Right atrium auricular region (tissue), 2 donors: ENCODE measurements around the gene JADE1. TPM values are rescaled to one million over a fixed set of nuclear protein-coding genes. Genes with fewer than 3 reads are reported as not detected.
A peak's percentile ranks its signal among the peaks of the same experiment; 100 is the strongest.

Experiments
- DNase-seq: peaks from one replicate; pipeline ENCODE4 v3.0.0-alpha.2; 2019; ENCODE audit warnings: low spot score
- H3K27ac ChIP-seq, 2 donors: fragments of 200-600 bp; sonication (generic); 1 replicate in 1 of 2; 2 replicates in 1 of 2; pipeline ENCODE4 v1.5.1; 2016 to 2019
- H3K27me3 ChIP-seq, 2 donors: fragments of 200-600 bp; sonication (generic); one replicate each; pipeline versions ENCODE4 v1.5.1 to v1.6.0; 2017 to 2019
- H3K36me3 ChIP-seq: fragments of 200-600 bp; sonication (generic); one replicate; pipeline ENCODE4 v1.5.1; 2016
- H3K4me1 ChIP-seq, 2 donors: fragments of 200-600 bp; sonication (generic); one replicate each; pipeline versions ENCODE4 v1.5.1 to v1.6.0; 2017 to 2019
- H3K4me3 ChIP-seq, 2 donors: fragments of 200-600 bp; sonication (generic); 1 replicate in 1 of 2; 2 replicates in 1 of 2; pipeline ENCODE4 v1.5.1; 2017 to 2019; ENCODE audit warnings: mild to moderate bottlenecking in 1 of 2, moderate library complexity in 1 of 2
- H3K9me3 ChIP-seq, 2 donors: fragments of 200-600 bp; sonication (generic); one replicate each; pipeline ENCODE4 v1.5.1; 2019
- CTCF ChIP-seq, 2 donors: fragments of 200-600 bp; sonication (generic); IDR thresholded peaks; one replicate each; pipeline ENCODE4 v1.5.1; 2019; ENCODE audit warnings: antibody characterized with exemption in 2 of 2
- total RNA-seq, 2 donors: library from RNA; depleted of rRNA; stranded (reverse); fragments of >200 nt; gene quantifications; one replicate each; pipeline ENCODE4 v1.1.0, GENCODE V29; 2016

Gene JADE1
- 10 to 100 TPM; 15.4 to 34.5 TPM for total RNA-seq

DNA sequence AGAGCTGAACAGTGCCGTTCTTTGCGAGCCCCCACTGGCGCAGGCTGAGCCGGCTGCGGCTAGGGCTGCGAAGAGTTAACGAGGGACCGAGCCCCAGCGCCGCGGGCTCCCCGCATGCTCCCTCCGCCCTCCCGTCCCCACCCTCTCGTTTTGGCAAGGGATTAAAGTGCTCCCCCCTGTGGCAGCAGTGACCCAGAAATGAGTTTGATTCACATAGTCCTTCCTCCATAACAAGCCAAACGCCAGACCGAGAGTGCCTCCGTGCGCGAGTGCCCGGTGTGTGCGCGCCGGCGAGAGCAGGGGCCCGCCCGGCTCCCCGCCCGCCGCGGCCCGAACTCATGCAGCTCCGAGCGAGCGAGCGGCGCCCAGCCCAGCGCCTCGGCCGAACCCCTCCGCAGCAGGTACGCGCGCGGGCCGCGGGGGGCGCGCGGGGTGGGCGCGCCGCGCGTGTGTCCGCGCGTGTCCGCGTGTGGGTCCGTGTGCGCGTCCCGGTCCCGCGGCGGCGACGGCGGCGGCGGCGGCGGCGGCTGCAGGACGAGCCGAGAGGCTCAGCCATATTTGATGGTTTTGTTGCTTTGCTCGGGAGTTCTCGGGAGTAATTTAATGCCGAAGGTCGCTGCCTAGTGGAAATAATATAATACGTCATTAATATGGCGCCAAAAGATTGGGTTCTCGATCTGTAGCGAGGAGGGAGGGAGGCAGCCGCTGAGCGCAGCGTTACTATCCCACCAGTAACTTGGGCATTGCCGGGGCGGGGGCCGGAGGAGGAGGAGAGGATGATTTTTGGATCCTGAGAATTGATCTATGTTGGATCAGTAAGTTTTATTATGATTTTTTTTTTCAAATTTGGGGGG, at the start of gene JADE1:
Gene JADE1, plus strand, starts transcription at position 224 of the 854 bp plus-strand sequence. CDS start 22,059 bp downstream, outside the sequence.
- Histone ChIP-seq H3K4me1 (peaks cover 0 to 14% of the 10 kb centered on the region in 2 donors), H3K36me3 (no peaks in the 10 kb centered on the region), H3K27me3 (no peaks in the 10 kb centered on the region), H3K27ac (peak within 1 kb of the TSS; percentile 97 to 99), H3K4me3 (peak within 1 kb of the TSS; percentile 87 to 94), H3K9me3 (no peaks in the 10 kb centered on the region)
- DNase-seq: peak; percentile 95
- TF ChIP-seq CTCF (IDR thresholded peaks at IDR 0.05): peak; percentile 46 to 74

DNA sequence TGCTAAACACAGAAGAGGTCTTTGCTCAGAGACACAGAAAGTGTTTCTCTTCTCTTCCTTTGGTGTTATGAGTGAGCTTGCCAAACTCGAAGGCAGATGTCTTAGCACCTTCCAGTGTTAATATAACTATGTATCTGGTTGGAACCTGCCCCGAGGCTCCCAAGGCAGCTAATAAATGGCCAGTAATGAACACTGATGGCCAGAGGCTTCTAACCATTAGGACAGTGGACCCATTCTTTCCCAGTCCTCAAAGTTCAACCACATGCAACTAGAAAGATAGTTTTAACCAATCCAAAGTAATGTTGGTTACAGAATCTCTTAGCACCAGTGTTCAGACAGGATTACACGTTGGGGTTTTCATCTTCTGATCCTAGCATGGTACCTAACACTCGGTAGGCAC, 42.7 kb upstream of the JADE1 start:
- no peak for DNase-seq
- Histone ChIP-seq H3K27me3 (no peaks in the 10 kb centered on the region), H3K4me3 (no peak overlapping the region), H3K9me3 (no peaks in the 10 kb centered on the region), H3K27ac (no peak overlapping the region), H3K4me1 (no peaks in the 10 kb centered on the region), H3K36me3 (no peaks in the 10 kb centered on the region)
- TF ChIP-seq CTCF (IDR thresholded peaks at IDR 0.05): no peak

DNA sequence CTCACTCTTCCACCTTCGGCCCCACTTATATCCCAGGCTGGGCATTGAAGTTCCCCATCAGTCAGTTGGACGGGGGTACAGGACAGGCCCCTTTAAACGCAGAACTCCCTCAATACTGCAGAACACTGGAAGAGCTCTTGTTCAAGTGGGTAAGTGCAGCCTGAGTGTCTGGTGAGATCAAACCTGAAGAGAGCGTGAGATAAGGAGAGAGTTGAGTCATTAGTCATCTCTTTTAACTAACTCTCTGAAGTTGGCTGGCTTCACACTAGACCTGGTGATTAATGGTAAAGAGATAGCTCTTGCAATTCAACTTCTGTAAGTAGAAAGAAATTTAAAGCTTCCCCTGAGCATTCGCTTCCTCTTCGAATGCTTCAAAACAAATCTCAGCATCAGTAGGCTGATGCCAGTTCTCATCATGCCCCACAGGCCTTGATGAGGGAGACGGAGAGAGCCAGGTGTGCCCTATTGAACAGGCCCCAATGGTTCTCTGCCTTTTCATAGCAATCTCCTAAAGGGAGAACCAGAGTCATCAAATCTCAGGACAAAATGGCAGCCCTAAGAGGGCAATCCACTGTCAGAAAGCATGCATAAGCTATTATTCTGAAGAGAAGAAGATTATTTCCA, 41.0 kb upstream of the JADE1 start:
- Histone ChIP-seq H3K27me3 (no peaks in the 10 kb centered on the region), H3K9me3 (no peaks in the 10 kb centered on the region), H3K4me3 (no peak overlapping the region), H3K36me3 (no peaks in the 10 kb centered on the region), H3K27ac (no peak overlapping the region), H3K4me1 (no peaks in the 10 kb centered on the region)
- DNase-seq: no peak
- TF ChIP-seq CTCF (IDR thresholded peaks at IDR 0.05): no peak

GRCh38 chr4:128769011-128769410, 40.5 kb upstream of the JADE1 start:
- H3K27ac ChIP-seq: no peak overlapping the region

GRCh38 chr4:128770807-128771206, 38.7 kb upstream of the JADE1 start:
- DNase-seq: no peak
- no peaks in the 10 kb centered on the region for H3K27me3 ChIP-seq
- no peaks in the 10 kb centered on the region for H3K36me3 ChIP-seq
- H3K27ac ChIP-seq: no peak overlapping the region
- H3K4me3 ChIP-seq: no peak overlapping the region
- no peak for TF ChIP-seq CTCF (IDR thresholded peaks at IDR 0.05)
- no peaks in the 10 kb centered on the region for H3K4me1 ChIP-seq
- H3K9me3 ChIP-seq: no peaks in the 10 kb centered on the region

More at GRCh38 chr4:128769011-128769410, 40.5 kb upstream of the JADE1 start:
- DNase-seq: no peak
- Histone ChIP-seq H3K4me3 (no peak overlapping the region), H3K27me3 (no peaks in the 10 kb centered on the region), H3K9me3 (no peaks in the 10 kb centered on the region), H3K36me3 (no peaks in the 10 kb centered on the region), H3K4me1 (no peaks in the 10 kb centered on the region)
- no peak for TF ChIP-seq CTCF (IDR thresholded peaks at IDR 0.05)
